Measurements from ENCODE around the gene CLEC4E. TPM values are rescaled to one million over a fixed set of nuclear protein-coding genes. Genes with fewer than 3 reads are reported as not detected.

Gene CLEC4E
- total and polyA plus RNA-seq, 2 of the 4 experiments (the other 2 are of a cell fraction) = not detected

- BruUV-seq (replicated peaks) = no TSS peak
- no peak overlapping the region for H3K4me2 ChIP-seq (ENCODE audit: low read depth, low read length)
- H3K27ac ChIP-seq (ENCODE audit: insufficient read depth, low read length) = no peak overlapping the region
- in situ Hi-C loops (cut with MboI; ENCODE audit: low sequenced_read_pairs) (no loop called here), intact Hi-C loops (cut with micrococcal nuclease) (no loop called here), dilution Hi-C loops (cut with HindIII; ENCODE audit: low sequenced_read_pairs, unreplicated experiment) (no loop called here)
- no peaks in the 10 kb centered on the region for H3K36me3 ChIP-seq (ENCODE audit: control insufficient read depth, insufficient read depth, low read length)
- no peak for DNase-seq
- H3K4ac ChIP-seq (ENCODE audit: low read depth, low read length) = no peak overlapping the region
- H2BK15ac ChIP-seq (ENCODE audit: low read depth, low read length) = no peak overlapping the region
- H3K56ac ChIP-seq (ENCODE audit: extremely low read depth, insufficient read depth, low read length) = no peak overlapping the region
- H2AK5ac ChIP-seq (ENCODE audit: low read depth, low read length) = no peak overlapping the region
- no peaks in the 10 kb centered on the region for H3K9me1 ChIP-seq (ENCODE audit: insufficient read depth, low read length)
- H3K23ac ChIP-seq (ENCODE audit: low read depth, low read length) = no peak overlapping the region
- ChIA-PET POLR2A (ENCODE audit: unreplicated experiment) (no interaction called here), CTCF (no interaction called here)
- H3K4me1 ChIP-seq (ENCODE audit: control insufficient read depth, insufficient read depth, low read length) = no peaks in the 10 kb centered on the region
- TF ChIP-seq BHLHE40 (IDR thresholded peaks at IDR 0.05; ENCODE audit: low read depth, low read length) (no peak), USF2 (IDR thresholded peaks at IDR 0.05; ENCODE audit: low read depth, low read length) (no peak), FOS (IDR thresholded peaks at IDR 0.05; ENCODE audit: low read depth, low read length) (no peak), MAZ (IDR thresholded peaks at IDR 0.05; ENCODE audit: borderline replicate concordance, low read depth, low read length) (no peak), RFX5 (IDR thresholded peaks at IDR 0.05; ENCODE audit: low read depth, low read length) (no peak), RAD21 (IDR thresholded peaks at IDR 0.05; ENCODE audit: low read length) (no peak), MAFK (IDR thresholded peaks at IDR 0.05; ENCODE audit: low read depth, low read length) (no peak), SMC3 (IDR thresholded peaks at IDR 0.05; ENCODE audit: low read depth, low read length) (no peak), RCOR1 (IDR thresholded peaks at IDR 0.05; ENCODE audit: insufficient replicate concordance, low read length) (no peak), CTCF (conservative IDR thresholded peaks at IDR 0.05; ENCODE audit: low read depth, low read length) (no peak)
- TF ChIP-seq, protein P1, sequence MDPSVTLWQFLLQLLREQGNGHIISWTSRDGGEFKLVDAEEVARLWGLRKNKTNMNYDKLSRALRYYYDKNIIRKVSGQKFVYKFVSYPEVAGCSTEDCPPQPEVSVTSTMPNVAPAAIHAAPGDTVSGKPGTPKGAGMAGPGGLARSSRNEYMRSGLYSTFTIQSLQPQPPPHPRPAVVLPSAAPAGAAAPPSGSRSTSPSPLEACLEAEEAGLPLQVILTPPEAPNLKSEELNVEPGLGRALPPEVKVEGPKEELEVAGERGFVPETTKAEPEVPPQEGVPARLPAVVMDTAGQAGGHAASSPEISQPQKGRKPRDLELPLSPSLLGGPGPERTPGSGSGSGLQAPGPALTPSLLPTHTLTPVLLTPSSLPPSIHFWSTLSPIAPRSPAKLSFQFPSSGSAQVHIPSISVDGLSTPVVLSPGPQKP (IDR thresholded peaks at IDR 0.05; ENCODE audit: borderline replicate concordance, low read depth, low read length) = no peak
- no peaks in the 10 kb centered on the region for H4K20me1 ChIP-seq (ENCODE audit: insufficient read depth, low read length)
- no peak overlapping the region for H4K8ac ChIP-seq (ENCODE audit: low read depth in 2 of 2, low read length in 2 of 2)
- no peak overlapping the region for H2BK5ac ChIP-seq (ENCODE audit: low read depth, low read length, poor library complexity, severe bottlenecking)
- no peak for ATAC-seq (ENCODE audit: low read depth)
- no peak overlapping the region for H3K4me3 ChIP-seq (ENCODE audit: insufficient read depth, low read depth, low read length)
- no peaks in the 10 kb centered on the region for H3K27me3 ChIP-seq (ENCODE audit: control insufficient read depth, insufficient read depth, low read length)
- H3K9ac ChIP-seq (ENCODE audit: low read depth, low read length) = no peak overlapping the region
- H4K91ac ChIP-seq (ENCODE audit: insufficient read depth, low read depth, low read length) = no peak overlapping the region
- H2AK9ac ChIP-seq (replicated peaks; ENCODE audit: low read depth, low read length, poor library complexity) = no peak overlapping the region
- H3K18ac ChIP-seq (ENCODE audit: low read depth, low read length) = no peak overlapping the region
- no peak overlapping the region for H3K14ac ChIP-seq (replicated peaks; ENCODE audit: low read depth, low read length)
- WGBS, 2 experiments (ENCODE audit: extremely low coverage in 2 of 2, insufficient read length in 1 of 2) = no CpG with 5 or more reads among the region's 3 CpGs
- no peaks in the 10 kb centered on the region for H3K9me3 ChIP-seq (ENCODE audit: control insufficient read depth, insufficient read depth, low read length)
- no peak overlapping the region for H4K5ac ChIP-seq (ENCODE audit: low read depth, low read length)
- no peak overlapping the region for H2BK20ac ChIP-seq (ENCODE audit: low read depth, low read length)
- H2BK120ac ChIP-seq (ENCODE audit: low read depth, low read length) = no peak overlapping the region
- no peak overlapping the region for H2AFZ ChIP-seq (replicated peaks; ENCODE audit: low read length, poor library complexity)
- no peaks in the 10 kb centered on the region for H3K79me1 ChIP-seq (ENCODE audit: low read depth in 1 of 2, low read length in 2 of 2)
These were observed 39.0 kb downstream of the CLEC4E start for GRCh38 chr12:8501720-8502119.

Data from IMR-90 (cell line).